Measurements from ENCODE around the gene GAL3ST3.
"Not testable (repeated sequence)": the region's sequence is repeated elsewhere in the genome, so short reads cannot be mapped to it uniquely, and the experiment has no call there.

Gene GAL3ST3

DNA sequence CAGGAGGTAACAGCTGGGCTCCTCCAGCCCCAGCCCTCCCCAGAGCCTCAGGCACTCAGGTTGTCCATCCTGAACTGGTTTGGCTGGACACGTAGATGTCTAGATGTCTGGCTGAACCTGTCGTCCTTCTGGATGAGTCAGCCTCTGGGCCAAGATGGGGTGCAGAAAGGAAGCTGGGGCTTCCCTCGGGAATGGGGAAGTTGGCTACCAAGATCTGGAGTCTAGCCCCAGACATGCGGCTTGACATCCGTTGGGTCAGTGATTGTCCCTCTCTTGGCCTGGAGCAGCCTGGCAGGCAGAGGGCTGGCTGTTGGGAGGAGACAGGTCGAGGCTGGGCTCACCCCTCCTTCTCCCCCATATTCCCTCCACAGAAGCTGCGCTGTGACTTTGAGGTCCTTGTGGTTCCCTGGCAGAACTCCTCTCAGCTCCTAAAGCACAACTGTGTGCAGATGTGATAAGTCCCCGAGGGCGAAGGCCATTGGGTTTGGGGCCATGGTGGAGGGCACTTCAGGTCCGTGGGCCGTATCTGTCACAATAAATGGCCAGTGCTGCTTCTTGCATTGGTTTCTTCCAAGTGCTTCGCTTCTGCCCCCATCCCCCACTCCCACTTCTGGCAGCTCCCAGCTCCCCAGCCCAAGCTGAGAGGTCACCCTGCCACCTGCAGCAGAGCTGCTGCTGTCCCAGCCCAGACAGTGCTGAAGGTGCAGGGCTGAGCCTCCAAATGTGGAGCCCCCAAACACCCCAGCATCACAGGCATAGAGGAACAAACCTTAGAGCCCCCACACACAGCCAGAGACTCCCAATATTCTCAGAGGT, 35.8 kb downstream of the GAL3ST3 start:
- no peak for DNase-seq (ENCODE audit: low read depth)

DNA sequence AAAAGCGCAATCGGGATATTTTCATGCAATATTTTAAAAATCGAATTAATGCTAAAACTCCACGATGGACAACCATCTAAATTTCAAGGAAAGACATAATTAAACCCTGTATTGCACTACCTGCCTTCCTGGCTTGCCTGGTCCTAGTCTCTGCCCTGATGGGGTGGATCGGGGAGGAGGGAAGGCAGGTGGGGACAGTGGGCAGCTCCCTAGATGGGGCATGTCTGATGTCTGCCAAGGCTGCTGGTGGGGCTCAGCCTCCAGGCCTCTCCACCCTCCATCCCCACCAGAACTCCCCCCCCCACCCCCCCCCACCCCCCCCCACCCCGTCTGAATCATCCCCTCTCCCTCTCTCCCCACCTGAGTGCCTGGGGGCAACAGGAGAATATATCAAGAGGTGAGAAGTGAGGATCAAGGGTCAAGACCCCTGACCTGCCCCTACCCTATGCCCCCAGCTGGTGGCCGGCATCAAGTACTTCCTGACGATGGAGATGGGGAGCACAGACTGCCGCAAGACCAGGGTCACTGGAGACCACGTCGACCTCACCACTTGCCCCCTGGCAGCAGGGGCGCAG, 36.5 kb downstream of the GAL3ST3 start:
- no peak for DNase-seq (ENCODE audit: low read depth)

DNA sequence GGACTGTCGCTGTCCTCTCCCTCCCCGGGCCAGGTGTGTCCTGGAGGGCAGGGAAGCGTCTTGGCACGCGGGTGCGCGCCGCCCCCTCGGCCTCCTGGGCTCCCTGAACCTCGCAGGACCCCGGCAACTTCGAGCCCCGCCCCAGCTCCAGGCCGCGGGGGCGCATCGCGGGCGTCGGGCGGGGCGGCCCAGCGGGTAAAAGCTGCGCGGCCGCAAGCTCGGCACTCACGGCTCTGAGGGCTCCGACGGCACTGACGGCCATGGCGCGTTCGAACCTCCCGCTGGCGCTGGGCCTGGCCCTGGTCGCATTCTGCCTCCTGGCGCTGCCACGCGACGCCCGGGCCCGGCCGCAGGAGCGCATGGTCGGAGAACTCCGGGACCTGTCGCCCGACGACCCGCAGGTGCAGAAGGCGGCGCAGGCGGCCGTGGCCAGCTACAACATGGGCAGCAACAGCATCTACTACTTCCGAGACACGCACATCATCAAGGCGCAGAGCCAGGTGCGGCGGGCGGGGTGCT, 37.1 kb downstream of the GAL3ST3 start, which contains the start of gene CST6:
Gene CST6 (plus strand): TSS at position 224 of the 519 bp plus-strand sequence. CDS start 37 bp downstream, at position 261.
- DNase-seq (ENCODE audit: low read depth), result no peak

DNA sequence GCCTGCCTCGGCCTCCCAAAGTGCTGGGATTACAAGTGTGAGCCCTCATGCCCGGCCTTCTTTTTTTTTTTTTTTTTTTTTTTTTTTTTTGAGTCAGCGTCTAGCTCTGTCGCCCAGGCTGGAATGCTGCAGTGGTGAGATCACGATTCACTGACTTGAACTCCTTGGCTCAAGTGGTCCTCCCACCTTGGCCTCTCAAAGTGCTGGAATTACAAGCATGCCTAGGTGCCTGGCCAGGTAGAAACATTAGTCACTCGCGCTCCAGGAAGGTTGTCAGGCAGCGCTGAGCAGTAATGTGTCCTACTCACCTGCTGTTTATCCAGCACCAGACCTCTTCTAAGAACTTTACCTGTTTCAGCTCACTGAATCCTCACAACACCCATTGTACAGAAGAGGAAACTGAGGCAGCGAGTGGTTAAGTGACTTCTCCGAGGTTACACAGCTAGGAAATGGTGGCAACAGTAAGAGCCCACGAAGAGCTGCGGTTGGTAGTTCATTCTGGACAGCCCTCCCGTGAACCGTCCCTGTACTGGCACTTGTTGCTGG, 37.6 kb downstream of the GAL3ST3 start:
- DNase-seq (ENCODE audit: low read depth), result peak; percentile 73

DNA sequence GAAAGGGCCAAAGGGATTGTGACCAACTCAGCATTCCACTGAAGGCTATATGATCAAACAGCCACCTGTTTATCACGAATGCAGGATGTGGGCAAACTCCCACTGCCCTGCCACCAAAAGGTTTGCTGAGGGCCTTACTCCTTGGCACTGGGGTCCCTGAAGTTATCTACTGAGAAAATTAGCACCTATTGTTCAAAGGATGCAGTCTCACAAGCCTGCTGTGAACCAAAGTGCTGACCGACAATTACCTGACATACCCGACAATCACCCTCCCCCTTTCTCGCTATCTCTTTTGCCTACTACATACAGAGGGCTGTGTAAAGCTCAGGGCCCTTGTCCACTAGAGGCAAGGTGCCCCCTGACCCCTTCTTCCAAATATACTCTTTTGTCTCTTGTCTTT, 38.9 kb downstream of the GAL3ST3 start:
- DNase-seq (ENCODE audit: low read depth), result not testable (repeated sequence)

DNA sequence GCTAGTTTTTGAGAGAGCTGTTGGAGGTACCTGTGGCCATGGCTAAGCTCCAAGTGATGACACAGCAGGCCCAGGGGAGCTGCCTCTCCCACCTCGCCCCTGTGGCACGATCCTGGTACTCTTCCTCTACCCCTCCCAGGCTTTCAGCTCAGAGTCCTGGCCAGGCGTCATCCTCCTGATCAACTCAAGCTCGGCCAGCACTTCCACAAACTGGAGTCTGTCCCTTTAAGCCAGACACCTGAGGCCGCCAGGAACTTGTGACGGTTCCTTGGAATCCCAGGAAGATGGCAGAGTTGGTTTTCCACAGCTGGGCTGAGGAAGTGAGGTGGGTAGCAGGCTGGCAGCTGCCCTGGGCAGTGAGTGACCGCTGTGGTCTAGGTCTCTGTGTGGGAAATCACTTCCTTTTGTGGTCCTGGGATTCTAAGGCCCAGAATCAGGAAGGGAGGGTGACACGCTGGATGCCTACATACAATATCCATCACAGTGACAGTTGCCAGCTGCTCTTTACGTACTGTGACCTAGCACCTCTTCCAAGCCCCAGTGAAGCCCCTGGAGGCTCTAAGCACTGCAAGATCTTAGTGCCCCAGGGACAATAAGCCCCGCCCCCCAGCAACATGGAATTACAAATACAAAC, 40.4 kb downstream of the GAL3ST3 start:
- no peak for DNase-seq (ENCODE audit: low read depth)

DNA sequence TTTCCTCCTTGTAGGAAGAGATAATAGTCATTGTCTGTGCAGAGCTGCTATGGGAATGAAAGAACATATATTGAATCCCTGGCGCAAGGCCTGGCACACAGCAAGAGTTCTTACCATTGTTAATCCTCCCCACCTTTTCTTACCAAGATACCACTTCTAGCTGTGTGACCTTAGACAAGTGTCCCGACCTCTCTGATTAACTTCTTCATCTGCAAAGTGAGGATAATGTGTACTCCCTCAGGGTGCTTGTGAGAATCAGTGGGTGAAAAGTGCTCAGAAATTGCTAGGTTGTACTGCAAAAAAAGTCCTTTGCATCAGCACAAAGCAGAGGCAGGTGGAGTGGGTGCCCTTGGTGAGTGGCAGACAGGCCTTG, 40.9 kb downstream of the GAL3ST3 start:
- no peak for DNase-seq (ENCODE audit: low read depth)

DNA sequence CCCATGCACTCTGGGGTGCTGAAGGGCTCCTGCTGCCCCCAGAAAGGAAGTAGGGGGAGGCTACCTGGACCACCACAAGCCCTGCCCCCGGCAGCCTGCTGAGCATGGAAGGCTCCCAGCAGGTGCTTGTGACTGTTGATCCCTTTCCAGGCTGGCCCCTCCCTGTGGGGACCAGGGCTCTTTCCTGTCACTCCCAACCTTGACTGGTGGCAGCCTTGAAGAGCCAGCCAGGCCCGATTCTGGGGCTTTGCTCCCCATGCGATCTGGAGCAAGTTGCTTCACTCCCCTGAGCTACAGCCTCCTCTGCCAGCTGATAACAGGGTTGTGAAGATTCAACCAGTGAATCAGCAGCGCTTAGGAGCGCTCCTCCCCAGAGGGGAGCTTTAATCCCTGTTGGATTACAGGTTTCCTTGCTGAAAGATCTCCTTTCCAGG, 41.7 kb downstream of the GAL3ST3 start:
- DNase-seq (ENCODE audit: low read depth), result peak; percentile 78

DNA sequence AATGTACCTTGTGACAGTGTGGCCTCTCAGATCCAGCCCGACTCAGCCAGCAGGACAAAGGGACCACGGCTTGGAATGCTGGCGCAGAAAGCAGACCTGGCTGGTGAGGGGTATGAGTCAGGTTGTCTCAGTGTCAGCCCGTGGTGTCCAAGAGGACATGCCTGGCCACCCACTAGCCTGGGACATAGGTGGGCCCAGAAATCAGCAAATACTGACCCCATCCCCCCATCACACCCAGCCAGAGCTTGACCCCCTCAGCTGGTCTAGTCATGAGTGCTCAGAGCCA, 42.1 kb downstream of the GAL3ST3 start:
- no peak for DNase-seq (ENCODE audit: low read depth)

DNA sequence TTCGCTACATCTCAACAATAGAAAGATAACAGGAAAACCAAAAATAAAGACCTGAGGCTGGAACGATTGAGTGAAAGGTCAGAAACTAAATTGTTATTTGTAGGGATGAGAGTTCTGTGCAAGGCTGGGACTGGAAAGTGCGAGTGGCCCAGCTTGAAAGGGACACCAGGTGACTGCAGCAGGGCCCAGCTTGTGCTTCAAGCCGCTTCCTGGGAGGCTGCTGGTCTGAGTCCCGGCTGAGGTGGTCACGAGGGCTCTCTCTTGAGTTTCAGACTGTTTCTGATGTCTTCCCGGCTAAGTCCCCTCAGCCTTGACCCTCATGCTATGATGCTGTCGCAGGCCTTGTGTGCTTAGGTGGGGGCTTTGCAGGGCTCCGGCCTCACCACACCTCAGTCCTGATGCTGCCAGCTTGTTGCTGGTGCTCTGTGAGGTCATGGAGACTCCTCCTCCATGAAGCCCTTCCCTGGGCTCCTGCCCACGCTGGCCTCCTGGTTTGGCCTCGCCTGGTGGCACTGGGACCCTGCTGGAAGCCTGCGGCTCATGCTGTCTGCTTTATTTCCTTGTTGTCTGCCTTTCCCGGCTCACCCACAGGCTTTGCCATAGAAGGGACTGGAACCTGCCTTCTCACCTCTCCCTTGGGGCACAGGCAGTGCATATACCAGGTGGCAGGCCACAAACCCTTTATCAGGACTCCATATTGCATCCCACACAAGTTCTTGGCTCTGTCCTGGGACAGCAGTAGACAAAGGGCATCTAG, 42.6 kb downstream of the GAL3ST3 start:
- no peak for DNase-seq (ENCODE audit: low read depth)

DNA sequence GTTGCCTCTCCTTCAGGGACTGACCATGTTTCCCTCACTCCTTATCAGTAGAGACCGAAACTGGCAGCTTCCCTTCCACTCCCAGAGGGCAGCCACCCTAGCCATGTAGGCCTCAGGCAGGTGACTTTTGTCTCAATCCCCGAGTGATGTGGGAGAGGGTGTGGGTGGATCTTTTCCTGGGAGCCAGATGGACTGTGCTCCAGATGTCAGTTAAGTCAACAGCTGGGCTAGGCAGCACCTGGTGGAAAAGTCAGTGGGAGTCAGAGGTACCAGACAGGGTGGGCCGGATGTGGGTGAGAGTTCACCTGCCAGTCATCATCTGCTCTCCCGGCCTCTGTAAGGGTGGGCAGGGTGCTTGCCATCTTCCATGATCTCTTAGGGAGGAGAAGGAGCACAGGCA, 44.8 kb downstream of the GAL3ST3 start:
- DNase-seq (ENCODE audit: low read depth), result no peak

DNA sequence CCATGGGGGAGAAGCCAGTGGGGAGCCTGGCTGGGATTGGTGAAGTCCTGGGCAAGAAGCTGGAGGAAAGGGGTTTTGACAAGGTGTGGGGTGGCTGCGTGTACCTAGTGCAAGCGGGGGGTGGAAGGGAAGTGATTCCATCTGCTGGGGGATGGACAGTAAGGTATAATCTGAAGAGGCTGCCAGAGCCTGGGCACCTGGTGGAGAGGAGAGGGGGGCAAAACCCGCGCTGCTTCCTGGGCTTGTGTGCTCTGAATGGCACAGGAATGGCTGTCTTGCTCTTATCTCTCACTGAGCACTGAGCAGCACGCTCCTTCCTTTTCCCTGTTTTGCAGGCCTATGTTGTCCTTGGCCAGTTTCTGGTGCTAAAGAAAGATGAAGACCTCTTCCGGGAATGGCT, 45.7 kb downstream of the GAL3ST3 start:
- no peak for DNase-seq (ENCODE audit: low read depth)

DNA sequence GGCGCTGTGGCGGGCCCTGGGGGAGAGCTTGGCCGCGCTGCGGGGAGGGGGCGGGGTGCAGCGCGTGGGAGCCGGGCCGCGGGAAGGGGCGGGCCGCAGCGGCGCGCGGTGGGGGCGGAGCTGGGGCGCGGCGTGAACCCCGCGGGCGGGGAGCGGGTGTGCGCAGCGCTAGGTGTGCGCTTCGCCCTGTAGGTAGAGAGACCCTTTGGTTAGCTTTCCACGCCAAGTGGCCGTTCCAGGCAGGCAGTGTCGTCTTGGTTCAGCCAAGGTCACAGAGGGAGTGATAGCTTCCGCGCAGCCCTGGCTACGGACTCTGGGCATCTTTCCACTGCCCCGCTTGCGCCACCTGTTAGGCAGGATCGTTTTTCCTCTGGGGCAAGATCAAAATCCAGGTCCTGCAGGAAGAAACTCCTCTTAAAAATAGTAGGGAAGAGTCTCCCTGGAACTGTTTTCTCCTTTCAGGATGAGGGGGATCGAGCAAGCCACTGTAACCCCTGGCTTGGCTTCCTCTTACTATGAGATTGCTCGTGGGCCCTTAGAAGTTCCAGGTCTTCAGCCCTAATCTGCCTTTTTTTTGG, 46.2 kb downstream of the GAL3ST3 start:
- DNase-seq (ENCODE audit: low read depth), result peak; percentile 55

DNA sequence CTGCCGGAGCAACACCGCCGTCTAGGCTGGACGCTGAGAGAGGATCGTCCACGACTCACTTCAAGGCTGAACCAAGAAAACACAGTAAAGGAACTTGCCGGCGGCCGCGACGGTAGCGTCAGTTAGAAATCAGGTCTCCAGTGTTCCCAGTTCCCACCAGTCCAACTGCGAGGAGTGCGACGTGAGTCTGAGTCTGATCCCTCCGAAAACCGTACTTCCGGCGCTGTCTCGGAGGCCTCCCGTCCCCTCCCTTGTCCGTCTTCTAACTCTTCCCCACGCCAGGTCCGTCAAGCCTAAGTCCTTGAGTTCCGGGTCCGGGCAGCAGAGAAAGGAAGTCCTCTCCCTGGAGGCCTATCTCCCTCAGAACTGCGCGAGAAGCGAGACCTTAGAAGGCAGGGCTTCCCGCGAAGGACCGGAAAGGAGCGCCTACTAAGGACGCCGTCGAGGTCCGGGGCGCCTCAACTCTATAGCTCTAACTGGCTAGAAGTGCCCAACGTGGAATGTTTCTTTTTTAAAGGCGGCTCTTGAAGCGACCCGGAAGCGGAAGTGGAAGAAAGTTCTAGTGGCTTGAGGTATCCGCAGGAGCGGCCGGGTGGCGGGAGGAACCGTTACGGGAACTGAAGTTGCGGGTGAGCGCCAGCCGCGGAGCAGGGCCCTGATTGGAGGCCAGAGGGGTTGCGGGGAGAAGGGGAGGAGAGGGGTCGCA, 46.9 kb downstream of the GAL3ST3 start, which contains the start of the genes BANF1 and EIF1AD:
Gene BANF1 (plus strand): TSS at position 562 of the 706 bp plus-strand sequence. CDS start 748 bp downstream, outside the sequence.
Gene EIF1AD (minus strand): TSS at position 216 of the 706 bp plus-strand sequence. CDS start 1,768 bp downstream, outside the sequence.
- peak; percentile 96 for DNase-seq (ENCODE audit: low read depth)

DNA sequence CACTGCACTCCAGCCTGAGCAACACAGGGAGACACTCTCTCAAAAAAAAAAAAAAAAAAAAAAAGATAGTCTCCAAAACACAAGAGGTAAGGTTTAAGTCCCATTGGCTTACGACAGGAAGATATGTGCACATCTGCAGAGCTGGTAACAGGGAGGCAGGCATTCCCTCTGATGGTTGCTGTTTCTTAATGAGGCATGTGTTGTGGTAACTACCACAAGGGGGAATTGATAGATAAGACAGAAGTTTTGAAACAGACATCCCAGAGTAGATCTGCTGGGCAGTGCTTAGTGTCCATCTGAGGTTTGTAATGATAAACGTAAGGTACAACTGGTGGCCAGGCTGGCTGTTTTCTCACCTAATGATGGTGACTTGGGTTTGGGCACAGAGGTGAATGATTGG, 51.7 kb downstream of the GAL3ST3 start:
- peak; percentile 87 for DNase-seq (ENCODE audit: low read depth)

DNA sequence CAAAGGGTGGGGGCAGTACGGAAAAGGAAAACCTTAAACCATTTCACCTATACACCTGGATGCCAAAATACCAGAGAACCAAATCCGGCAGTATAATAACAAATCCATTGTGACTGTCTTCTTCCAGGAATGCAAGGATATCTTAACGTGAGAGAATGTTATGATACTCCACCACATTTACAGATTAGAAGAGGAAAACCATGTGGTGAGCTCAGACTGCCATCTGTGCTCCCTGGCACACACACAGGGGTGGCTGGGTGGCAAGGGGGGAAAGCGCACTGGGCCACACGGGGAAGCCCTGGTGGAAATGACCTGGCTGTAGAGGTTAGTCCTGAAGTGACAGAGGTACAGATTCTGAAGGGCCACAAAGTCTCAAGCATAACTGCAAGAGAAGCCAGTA, 56.9 kb downstream of the GAL3ST3 start:
- no peak for DNase-seq (ENCODE audit: low read depth)
